GM21529 (cell line): ENCODE data around the gene APBA1.
"Not testable (repeated sequence)": the region's sequence is repeated elsewhere in the genome, so short reads cannot be mapped to it uniquely, and the experiment has no call there.

ENCODE experiments used
- ATAC-seq: cut with Tn5 transposase; IDR thresholded peaks from one replicate; pipeline ENCODE4 v1.9.1; 2021; ENCODE audit not compliant: unreplicated experiment

Gene APBA1

GRCh38 chr9:69452110-69452782, 219.9 kb downstream of the APBA1 start:
- no peak for ATAC-seq

GRCh38 chr9:69446496-69446895, 225.7 kb downstream of the APBA1 start:
- no peak for ATAC-seq

- no peak for ATAC-seq
Observed at GRCh38 chr9:69445251-69445650, 226.9 kb downstream of the APBA1 start.

GRCh38 chr9:69444791-69445190, 227.4 kb downstream of the APBA1 start:
- ATAC-seq, result no peak

- ATAC-seq, result no peak
Observed at GRCh38 chr9:69444021-69444420, 228.2 kb downstream of the APBA1 start.

- ATAC-seq, result no peak
Observed at GRCh38 chr9:69443178-69443577, 229.0 kb downstream of the APBA1 start.

GRCh38 chr9:69442486-69442885, 229.7 kb downstream of the APBA1 start:
- ATAC-seq, result no peak

- ATAC-seq, result not testable (repeated sequence)
Observed at GRCh38 chr9:69440254-69440955, 231.8 kb downstream of the APBA1 start.

GRCh38 chr9:69439654-69440053, 232.5 kb downstream of the APBA1 start:
- not testable (repeated sequence) for ATAC-seq

- no peak for ATAC-seq
Observed at GRCh38 chr9:69433968-69434367, 238.2 kb downstream of the APBA1 start.

GRCh38 chr9:69433392-69433791, 238.8 kb downstream of the APBA1 start:
- no peak for ATAC-seq

- no peak for ATAC-seq
Observed at GRCh38 chr9:69432623-69433022, 239.5 kb downstream of the APBA1 start.

- ATAC-seq, result no peak
Observed at GRCh38 chr9:69431777-69432176, 240.4 kb downstream of the APBA1 start.

- ATAC-seq, result no peak
Observed at GRCh38 chr9:69431203-69431602, 241.0 kb downstream of the APBA1 start.

- ATAC-seq, result no peak
Observed at GRCh38 chr9:69430206-69430605, 242.0 kb downstream of the APBA1 start.

GRCh38 chr9:69429281-69429680, 242.9 kb downstream of the APBA1 start:
- no peak for ATAC-seq

- no peak for ATAC-seq
Observed at GRCh38 chr9:69428017-69428785, 244.0 kb downstream of the APBA1 start.

- no peak for ATAC-seq
Observed at GRCh38 chr9:69427286-69427685, 244.9 kb downstream of the APBA1 start.

GRCh38 chr9:69425136-69425801, 246.9 kb downstream of the APBA1 start:
- no peak for ATAC-seq

GRCh38 chr9:69421908-69422801, 250.0 kb downstream of the APBA1 start:
- ATAC-seq, result peak; percentile 58
